ENCODE data around the gene ZNF202. TPM values are rescaled to one million over a fixed set of nuclear protein-coding genes. Genes with fewer than 3 reads are reported as not detected.

Gene ZNF202
- total RNA-seq, 1 experiment from 2014 or later: 27.4 TPM

DNA sequence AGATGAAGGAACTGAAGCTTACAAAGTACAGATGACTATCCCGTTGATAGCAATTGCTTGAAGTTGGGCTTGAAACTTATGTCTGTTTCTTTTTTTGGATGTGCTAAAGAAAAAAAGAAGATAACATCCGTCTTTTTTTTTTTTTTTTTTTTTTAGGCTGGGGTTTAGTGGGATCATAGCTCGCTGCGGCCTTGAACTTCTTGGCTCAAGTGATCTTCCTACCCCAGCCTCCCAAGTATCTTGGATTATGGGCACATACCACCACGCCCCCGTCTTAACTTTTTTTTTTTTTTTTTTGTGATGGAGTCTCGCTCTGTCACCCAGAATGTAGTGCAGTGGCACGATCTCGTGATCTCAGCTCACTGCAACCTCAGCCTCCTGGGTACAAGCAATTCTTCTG is 46.2 kb downstream of the ZNF202 start:
- no peak for DNase-seq (ENCODE audit: low spot score)
- in situ Hi-C loops (cut with HindIII; ENCODE audit: low sequenced_read_pairs): no loop called here

DNA sequence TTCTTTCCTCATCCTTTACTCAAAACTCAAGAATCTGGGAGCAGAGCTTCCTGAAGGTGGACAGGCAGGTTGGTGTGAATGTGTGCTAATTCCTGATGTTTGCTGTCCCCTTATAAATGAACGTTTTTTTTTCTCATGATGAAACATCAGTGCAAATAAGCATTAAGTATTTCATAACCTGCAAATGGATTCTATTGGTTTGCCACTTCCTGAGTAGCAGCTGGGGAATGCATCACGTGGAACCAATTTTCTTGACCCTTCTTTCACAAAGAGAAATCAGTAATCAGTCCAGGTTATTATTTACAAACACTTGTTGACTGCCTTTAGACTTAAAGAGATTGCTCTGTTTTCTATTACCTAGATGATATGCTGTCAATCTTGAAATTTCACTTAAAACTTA is 46.9 kb downstream of the ZNF202 start:
- in situ Hi-C loops (cut with HindIII; ENCODE audit: low sequenced_read_pairs): no loop called here
- DNase-seq (ENCODE audit: low spot score): no peak

DNA sequence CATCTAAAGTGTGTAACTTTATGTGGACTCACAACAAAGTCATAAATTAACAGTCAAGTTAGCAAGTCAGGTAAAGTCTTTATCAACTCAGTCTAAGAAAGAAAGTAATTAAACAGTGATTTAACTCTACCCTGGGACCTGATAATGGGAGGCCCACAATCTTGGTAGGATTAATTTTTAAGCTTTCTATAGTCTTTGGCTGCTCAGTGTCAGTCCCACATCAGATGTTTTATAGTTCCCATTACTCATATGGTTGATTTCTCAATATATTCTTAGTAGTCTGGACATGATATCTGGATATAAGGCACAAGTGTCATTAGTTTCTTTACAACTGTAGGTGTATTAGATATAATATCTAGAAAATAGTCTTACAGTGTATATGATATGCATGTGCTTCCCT is 48.5 kb downstream of the ZNF202 start:
- DNase-seq (ENCODE audit: low spot score): no peak
- in situ Hi-C loops (cut with HindIII; ENCODE audit: low sequenced_read_pairs): no loop called here

DNA sequence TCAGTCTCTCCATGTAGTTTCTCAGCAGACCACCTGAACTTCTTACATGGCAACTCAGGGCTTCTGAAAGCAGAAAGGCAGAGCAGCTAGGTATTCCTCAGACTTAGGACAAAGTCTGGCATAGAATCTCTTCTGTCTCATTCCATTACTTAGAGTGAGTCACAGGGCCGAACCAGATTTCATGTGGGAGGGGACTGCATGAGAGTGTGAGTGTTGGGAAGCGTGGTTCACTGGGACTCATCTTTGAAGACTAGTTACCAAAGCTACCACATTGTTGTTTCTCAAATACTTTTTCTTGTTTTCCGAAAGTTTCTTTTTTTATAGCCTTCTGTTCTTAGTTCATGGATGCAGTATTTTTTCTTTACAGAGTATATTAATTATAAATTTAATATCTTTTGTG is 51.0 kb downstream of the ZNF202 start:
- DNase-seq (ENCODE audit: low spot score): no peak
- in situ Hi-C loops (cut with HindIII; ENCODE audit: low sequenced_read_pairs): no loop called here

DNA sequence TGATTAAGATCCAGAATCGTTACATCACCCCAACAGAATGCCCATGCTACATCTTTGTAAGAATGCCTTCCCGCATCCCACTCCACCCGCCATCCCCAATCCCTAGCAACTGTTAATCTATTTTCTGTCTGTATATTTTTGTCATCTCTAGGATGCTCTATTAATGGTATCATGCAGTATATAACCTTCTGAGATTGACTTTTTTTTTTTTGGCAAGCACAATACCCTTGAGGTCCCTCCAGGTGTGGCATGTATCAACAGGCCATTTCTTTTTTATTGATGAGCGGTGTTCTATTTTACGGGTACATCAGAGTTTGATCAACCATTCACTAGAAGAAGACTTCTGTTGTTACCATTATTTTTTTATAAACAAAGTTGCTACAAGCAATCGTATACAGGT is 56.9 kb downstream of the ZNF202 start:
- in situ Hi-C loops (cut with HindIII; ENCODE audit: low sequenced_read_pairs): no loop called here
- no peak for DNase-seq (ENCODE audit: low spot score)

DNA sequence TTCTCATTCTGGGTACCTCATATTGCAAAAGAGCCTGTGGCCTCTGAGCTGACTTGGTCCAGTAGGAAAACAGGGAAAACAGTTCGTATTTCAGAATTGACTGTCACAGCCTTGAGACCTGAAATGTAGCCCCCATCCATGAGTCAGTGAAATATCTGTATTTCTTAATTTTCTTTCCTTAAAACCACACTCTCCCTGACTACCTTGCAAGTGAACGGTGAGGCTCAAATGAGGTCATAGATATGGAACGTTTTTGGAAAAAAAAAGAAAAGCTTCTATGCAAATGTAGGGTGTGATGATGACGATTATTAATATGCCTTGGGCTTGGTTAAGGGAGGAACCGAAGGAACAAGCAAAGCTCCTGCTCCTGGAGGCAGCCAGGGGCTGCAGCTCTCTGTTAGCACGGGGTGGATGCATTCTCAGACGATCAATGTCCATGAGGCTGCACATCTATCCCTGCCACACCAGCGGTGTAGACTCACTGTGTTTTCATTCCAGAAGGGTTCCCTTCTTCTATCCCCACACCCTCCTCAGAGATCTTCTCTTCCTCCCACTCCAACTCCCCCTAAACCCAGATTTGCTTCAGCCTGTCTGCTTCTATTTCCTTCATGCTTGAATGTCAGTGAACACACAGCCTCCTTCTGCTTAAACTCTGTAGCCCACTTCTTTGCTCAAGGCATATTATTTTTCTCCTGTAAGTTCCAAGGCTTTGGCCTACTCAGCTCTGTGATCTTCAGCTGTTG is 57.9 kb downstream of the ZNF202 start:
- in situ Hi-C loops (cut with HindIII; ENCODE audit: low sequenced_read_pairs): no loop called here

DNA sequence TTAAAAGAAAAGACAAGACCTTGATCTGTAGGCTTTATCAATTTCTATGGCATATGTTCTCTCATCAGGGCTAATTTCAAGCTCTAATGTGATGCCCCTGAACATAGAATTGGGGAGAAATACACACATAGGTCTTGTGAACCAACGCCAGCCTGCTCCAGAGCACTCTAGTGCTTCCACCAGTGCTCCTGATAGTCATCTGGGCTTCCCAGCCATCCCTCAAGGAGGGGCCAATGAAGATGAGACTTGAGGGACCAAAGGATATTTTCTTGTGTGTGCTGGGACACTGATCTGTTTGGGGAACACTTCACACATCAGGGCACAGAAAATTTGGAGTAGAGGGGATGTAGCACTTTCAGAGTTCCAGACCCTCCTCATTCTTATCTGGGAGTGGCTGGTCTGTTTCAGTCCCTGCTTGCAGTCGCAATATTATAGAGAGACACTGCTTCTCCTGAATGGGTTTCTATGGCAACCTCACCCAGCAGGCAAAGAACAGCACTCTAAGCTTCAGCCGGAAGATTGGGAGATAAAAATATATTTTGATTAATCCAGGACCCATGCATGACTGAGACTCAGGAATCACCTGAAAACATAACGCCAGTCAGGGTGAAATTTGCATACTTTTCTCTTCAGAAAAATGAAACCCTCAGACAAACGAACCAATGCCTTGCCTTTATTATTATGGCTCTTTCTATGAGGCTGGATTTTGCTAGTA is 58.6 kb downstream of the ZNF202 start:
- peak; percentile 93 for DNase-seq (ENCODE audit: low spot score)

More for the DNA sequence above, 57.9 kb downstream of the ZNF202 start:
- DNase-seq (ENCODE audit: low spot score): peak; percentile 66

DNA sequence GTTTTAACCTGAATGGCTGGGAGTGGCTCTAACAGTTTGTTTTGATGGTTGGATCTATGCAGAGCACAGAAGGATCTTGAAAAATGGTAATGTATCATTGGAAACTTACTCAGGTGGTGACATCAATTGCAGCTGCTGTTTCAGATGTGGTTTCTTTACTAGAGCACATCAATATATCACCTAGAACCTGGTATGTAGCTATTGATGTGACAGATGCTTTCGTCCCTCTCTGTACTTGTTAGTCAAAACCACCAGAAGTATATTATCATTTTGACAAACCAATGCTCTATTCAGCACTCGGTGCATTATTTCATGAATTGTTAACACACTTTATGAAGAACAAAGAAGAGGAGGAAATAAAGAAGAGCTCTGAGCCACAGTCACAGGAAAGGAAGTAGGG is 60.4 kb downstream of the ZNF202 start:
- in situ Hi-C loops (cut with HindIII; ENCODE audit: low sequenced_read_pairs): no loop called here
- no peak for DNase-seq (ENCODE audit: low spot score)

More for the DNA sequence above, 58.6 kb downstream of the ZNF202 start:
- in situ Hi-C loops (cut with HindIII; ENCODE audit: low sequenced_read_pairs): no loop called here

DNA sequence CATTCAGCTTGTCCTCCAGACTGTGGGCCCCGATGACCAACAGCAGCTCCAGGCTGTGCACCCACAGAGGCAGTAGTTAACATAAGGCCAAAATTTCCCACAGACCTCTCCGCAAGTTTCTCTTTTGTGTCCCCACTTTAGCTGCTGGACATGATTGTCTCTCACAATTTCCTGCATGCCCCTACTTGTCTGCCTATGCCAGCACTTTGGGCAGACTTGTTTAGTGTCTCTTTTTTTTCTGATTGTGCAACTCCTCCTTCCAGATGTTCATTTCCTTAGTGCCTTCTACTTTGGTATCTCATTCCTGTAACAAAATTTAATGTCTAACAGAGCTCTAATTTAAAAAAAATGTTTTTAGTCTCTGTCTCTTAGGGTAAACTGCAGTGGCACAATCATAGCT is 63.2 kb downstream of the ZNF202 start:
- in situ Hi-C loops (cut with HindIII; ENCODE audit: low sequenced_read_pairs): no loop called here
- DNase-seq (ENCODE audit: low spot score): no peak

DNA sequence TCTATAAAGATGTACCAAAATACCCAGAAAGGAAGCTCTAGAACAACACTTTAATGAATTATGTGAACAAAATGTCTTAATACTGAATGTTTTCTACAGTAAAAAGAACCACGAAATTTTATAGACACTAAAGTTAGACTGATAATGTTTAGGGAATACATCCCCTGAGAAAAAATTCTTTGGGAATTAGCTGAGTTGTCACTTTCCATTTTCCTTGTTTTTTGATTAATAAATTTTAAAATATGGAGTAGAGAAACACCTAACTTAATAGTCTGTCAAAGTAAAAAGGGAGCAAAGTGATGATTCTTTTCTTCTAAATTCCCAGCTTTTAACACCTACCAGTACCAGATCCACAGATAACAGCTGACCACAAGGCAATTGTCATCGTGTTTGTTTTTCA is 64.0 kb downstream of the ZNF202 start:
- in situ Hi-C loops (cut with HindIII; ENCODE audit: low sequenced_read_pairs): no loop called here
- DNase-seq (ENCODE audit: low spot score): no peak

DNA sequence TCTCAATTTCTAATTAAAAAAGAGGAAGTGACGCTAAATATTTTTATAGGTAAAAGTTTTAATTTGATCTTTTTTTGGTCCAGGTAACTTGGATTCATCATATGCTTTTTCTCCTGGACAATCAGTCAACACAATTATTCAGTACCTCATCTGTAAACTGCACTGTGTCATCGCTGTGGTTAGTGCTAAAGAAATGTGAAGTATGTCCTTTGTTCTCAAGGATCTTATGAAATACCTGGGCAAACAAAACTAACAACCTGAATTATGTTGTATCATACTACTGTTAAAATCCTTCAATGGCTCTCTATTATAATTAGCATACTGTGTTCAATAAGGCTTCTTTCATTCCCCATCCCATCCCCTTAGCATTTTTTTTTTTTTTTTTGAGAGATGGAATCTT is 67.2 kb downstream of the ZNF202 start:
- no peak for DNase-seq (ENCODE audit: low spot score)
- in situ Hi-C loops (cut with HindIII; ENCODE audit: low sequenced_read_pairs): no loop called here

Other genes starting within 250 kb of the ZNF202 start
- not detected in 2 replicates for gene SCN3B, start 87.0 kb downstream of the ZNF202 start, total RNA-seq (2014; rRNA removed; shearing (Covaris generic))
- not detected in 2 replicates for gene OR6X1, start 12.9 kb upstream of the ZNF202 start, total RNA-seq (2014; rRNA removed; shearing (Covaris generic))
- gene OR6M1, start 64.7 kb upstream of the ZNF202 start, total RNA-seq (2014; rRNA removed; shearing (Covaris generic)): not detected in 2 replicates
- gene TMEM225, start 144.0 kb upstream of the ZNF202 start, total RNA-seq (2014; rRNA removed; shearing (Covaris generic)): not detected in 2 replicates
- gene OR8D4, start 160.5 kb upstream of the ZNF202 start, total RNA-seq (2014; rRNA removed; shearing (Covaris generic)): not detected in 2 replicates
- gene OR4D5, start 198.0 kb upstream of the ZNF202 start, total RNA-seq (2014; rRNA removed; shearing (Covaris generic)): not detected in 2 replicates
- not detected in 2 replicates for gene OR6T1, start 202.2 kb upstream of the ZNF202 start, total RNA-seq (2014; rRNA removed; shearing (Covaris generic))
- gene OR10S1, start 236.1 kb upstream of the ZNF202 start, total RNA-seq (2014; rRNA removed; shearing (Covaris generic)): not detected in 2 replicates